IMR-90 (cell line): ENCODE data around the gene ADAM23. TPM values are rescaled to one million over a fixed set of nuclear protein-coding genes. Genes with fewer than 3 reads are reported as not detected.

Experiments used
- ATAC-seq: fragments of 200-7000 bp; cut with Tn5 transposase; 2 replicates; pipeline ENCODE4 v1.9.1; 2020; ENCODE audit warnings: low read depth, mild to moderate bottlenecking, moderate library complexity
- BruUV-seq: library from RNA; stranded (reverse); fragments of 400-500 nt; replicated peaks from 2 replicates; lab custom pipeline; 2021; lab: Mats Ljungman, UMichigan
- CTCF ChIA-PET: fragments of 300-600 bp; formaldehyde crosslinking; extraction: SDS; loops from one replicate; lab custom pipeline; 2021; ENCODE audit warnings: antibody characterized with exemption; lab: Yijun Ruan, JAX
- POLR2A ChIA-PET: fragments of 300-600 bp; sonication (Branson Sonifier 250); formaldehyde crosslinking; loops from one replicate; lab custom pipeline; 2022; ENCODE audit warnings: antibody characterized with exemption; ENCODE audit not compliant: unreplicated experiment; lab: Charles Lee
- DNase-seq: peaks from one replicate; pipeline ENCODE4 v3.0.0; 2013
- H2AFZ ChIP-seq: replicated peaks from 2 replicates; pipeline ENCODE3; 2013; ENCODE audit warnings: low read length, mild to moderate bottlenecking; ENCODE audit not compliant: poor library complexity
- H2AK5ac ChIP-seq: 2 replicates; pipeline ENCODE4 v1.6.1; 2013; ENCODE audit warnings: low read depth, low read length, inconsistent platforms
- H2AK9ac ChIP-seq: replicated peaks from 2 replicates; pipeline ENCODE3; 2013; ENCODE audit warnings: mild to moderate bottlenecking, low read depth, low read length, moderate library complexity; ENCODE audit not compliant: poor library complexity
- H2BK120ac ChIP-seq: 2 replicates; pipeline ENCODE4 v1.6.1; 2013; ENCODE audit warnings: low read depth, low read length, inconsistent platforms
- H2BK15ac ChIP-seq: 3 replicates; pipeline ENCODE4 v1.6.1; 2013; ENCODE audit warnings: low read depth, low read length, inconsistent platforms
- H2BK20ac ChIP-seq: 2 replicates; pipeline ENCODE4 v1.6.1; 2013; ENCODE audit warnings: low read depth, mild to moderate bottlenecking, inconsistent platforms, low read length, moderate library complexity
- H2BK5ac ChIP-seq: 2 replicates; pipeline ENCODE4 v1.6.1; 2013; ENCODE audit warnings: mild to moderate bottlenecking, low read depth, low read length, inconsistent platforms; ENCODE audit not compliant: poor library complexity, severe bottlenecking
- H3K14ac ChIP-seq: replicated peaks from 2 replicates; pipeline ENCODE4 v1.6.1; 2013; ENCODE audit warnings: low read depth, low read length, inconsistent platforms
- H3K18ac ChIP-seq: 2 replicates; pipeline ENCODE4 v1.6.1; 2013; ENCODE audit warnings: low read depth, low read length, control low read depth
- H3K23ac ChIP-seq: 2 replicates; pipeline ENCODE4 v1.6.1; 2013; ENCODE audit warnings: low read depth, low read length, inconsistent platforms
- H3K27ac ChIP-seq: 2 replicates; pipeline ENCODE4 v1.5.1; 2013; ENCODE audit warnings: mild to moderate bottlenecking, control low read depth, low read length; ENCODE audit not compliant: insufficient read depth
- H3K27me3 ChIP-seq: 2 replicates; pipeline ENCODE4 v1.6.1; 2013; ENCODE audit warnings: low read length; ENCODE audit not compliant: control insufficient read depth, insufficient read depth
- H3K36me3 ChIP-seq: 2 replicates; pipeline ENCODE4 v1.6.1; 2013; ENCODE audit warnings: low read length, mixed read lengths; ENCODE audit not compliant: control insufficient read depth, insufficient read depth
- H3K4ac ChIP-seq: 2 replicates; pipeline ENCODE4 v1.6.1; 2013; ENCODE audit warnings: low read depth, low read length, inconsistent platforms
- H3K4me1 ChIP-seq: 2 replicates; pipeline ENCODE4 v1.6.1; 2013; ENCODE audit warnings: low read length, mixed read lengths; ENCODE audit not compliant: control insufficient read depth, insufficient read depth
- H3K4me2 ChIP-seq: 2 replicates; pipeline ENCODE4 v1.6.1; 2013; ENCODE audit warnings: low read depth, mild to moderate bottlenecking, control low read depth, low read length, moderate library complexity
- H3K4me3 ChIP-seq: 2 replicates; pipeline ENCODE4 v1.5.1; 2013; ENCODE audit warnings: low read depth, mild to moderate bottlenecking, control low read depth, low read length, moderate library complexity; ENCODE audit not compliant: insufficient read depth
- H3K56ac ChIP-seq: 2 replicates; pipeline ENCODE4 v1.6.1; 2013; ENCODE audit warnings: low read length, inconsistent platforms; ENCODE audit not compliant: insufficient read depth; ENCODE audit errors: extremely low read depth
- H3K79me1 ChIP-seq, 2 experiments: 2 replicates each; pipeline ENCODE4 v1.6.1; 2013; ENCODE audit warnings: low read length in 2 of 2, inconsistent platforms in 1 of 2, low read depth in 1 of 2
- H3K9ac ChIP-seq: 2 replicates; pipeline ENCODE4 v1.6.1; 2013; ENCODE audit warnings: low read depth, low read length, control low read depth
- H3K9me1 ChIP-seq: 2 replicates; pipeline ENCODE4 v1.6.1; 2013; ENCODE audit warnings: low read length, inconsistent platforms; ENCODE audit not compliant: insufficient read depth
- H3K9me3 ChIP-seq: 2 replicates; pipeline ENCODE4 v1.6.1; 2013; ENCODE audit warnings: low read length; ENCODE audit not compliant: control insufficient read depth, insufficient read depth
- H4K20me1 ChIP-seq: 2 replicates; pipeline ENCODE4 v1.6.1; 2013; ENCODE audit warnings: low read length, inconsistent platforms; ENCODE audit not compliant: insufficient read depth
- H4K5ac ChIP-seq: 2 replicates; pipeline ENCODE4 v1.6.1; 2013; ENCODE audit warnings: mild to moderate bottlenecking, low read depth, low read length, control low read depth
- H4K8ac ChIP-seq, 2 experiments: 2 replicates each; pipeline ENCODE4 v1.6.1; 2013; ENCODE audit warnings: low read depth in 2 of 2, low read length in 2 of 2, control low read depth in 1 of 2, inconsistent platforms in 1 of 2
- H4K91ac ChIP-seq: 2 replicates; pipeline ENCODE4 v1.6.1; 2013; ENCODE audit warnings: low read depth, low read length, inconsistent platforms; ENCODE audit not compliant: insufficient read depth
- RCOR1 ChIP-seq: IDR thresholded peaks from 2 replicates; pipeline ENCODE4 v1.6.1; 2012; ENCODE audit warnings: mild to moderate bottlenecking, low read length, improper control_type of control experiment; ENCODE audit not compliant: insufficient replicate concordance
- RFX5 ChIP-seq: IDR thresholded peaks from 2 replicates; pipeline ENCODE4 v1.8.0; 2012; ENCODE audit warnings: low read depth, mild to moderate bottlenecking, low read length, moderate library complexity
- SMC3 ChIP-seq: fragments of 150-350 bp; IDR thresholded peaks from 2 replicates; pipeline ENCODE4 v1.6.1; 2016; ENCODE audit warnings: low read depth, mild to moderate bottlenecking, antibody characterized with exemption, low read length, moderate library complexity
- WGBS, 2 experiments: methylation state at CpG; one replicate each; pipeline versions ENCODE4 v1.1.5 to v1.1.7; 2013; ENCODE audit warnings: missing lambda C conversion rate in 2 of 2; ENCODE audit not compliant: insufficient read length in 1 of 2; ENCODE audit errors: extremely low coverage in 2 of 2; 5-methylcytosine and 5-hydroxymethylcytosine counted together
- dilution Hi-C: fragments of 300-500 bp; cut with HindIII; formaldehyde crosslinking; loops from one replicate; pipeline ENCODE4 v1.14.3; 2018; ENCODE audit warnings: low sequenced_read_pairs; ENCODE audit not compliant: unreplicated experiment
- in situ Hi-C: fragments of 300-500 bp; cut with MboI; formaldehyde crosslinking; loops from 3 replicates; pipeline ENCODE4 v1.14.3; 2019; ENCODE audit warnings: low sequenced_read_pairs, inconsistent platforms, mixed read lengths
- intact Hi-C: fragments of 100-400 bp; cut with micrococcal nuclease; formaldehyde crosslinking; loops from 2 replicates; pipeline ENCODE4 v1.10.0; 2022
- polyA plus RNA-seq, 3 experiments: library from polyadenylated mRNA; depleted of rRNA; stranded (reverse); fragments of >200 nt; gene quantifications; 2 replicates each; pipeline ENCODE4 v1.2.3, GENCODE V29; 2012; ENCODE audit warnings: low replicate concordance in 1 of 3
- total RNA-seq: library from RNA; depleted of rRNA; stranded (reverse); fragments of >200 nt; gene quantifications from 2 replicates; pipeline ENCODE4 v1.2.3, GENCODE V29; 2012
- TF ChIP-seq, protein P1 (sequence below): fragments of 150-350 bp; IDR thresholded peaks from 2 replicates; pipeline ENCODE4 v1.6.1; 2016; ENCODE audit warnings: low read depth, mild to moderate bottlenecking, low read length, moderate library complexity, borderline replicate concordance

The ADAM23 gene
- total and polyA plus RNA-seq, 2 of the 4 experiments (the other 2 are of a cell fraction) = 2.9 to 10.3 TPM

GRCh38 chr2:206615417-206616089, 172.2 kb downstream of the ADAM23 start:
- Histone ChIP-seq H2AFZ (no peak overlapping the region), H4K5ac (no peak overlapping the region), H3K9me3 (no peaks in the 10 kb centered on the region), H2BK120ac (no peak overlapping the region), H3K18ac (no peak overlapping the region), H3K9me1 (no peaks in the 10 kb centered on the region; the same call in 1 of the 2 replicates), H3K4me1 (peaks cover 4% of the 10 kb centered on the region; the same call in 1 of the 2 replicates), H3K14ac (no peak overlapping the region), H3K23ac (no peak overlapping the region), H3K4ac (no peak overlapping the region), H3K27ac (no peak overlapping the region), H3K27me3 (no peaks in the 10 kb centered on the region), H3K9ac (no peak overlapping the region), H3K4me2 (no peak overlapping the region), H4K91ac (no peak overlapping the region), H4K8ac (no peak overlapping the region), H2BK20ac (no peak overlapping the region), H2AK5ac (no peak overlapping the region), H3K4me3 (no peak overlapping the region), H2BK5ac (no peak overlapping the region), H3K79me1 (no peaks in the 10 kb centered on the region), H3K36me3 (no peaks in the 10 kb centered on the region), H2AK9ac (no peak overlapping the region), H3K56ac (no peak overlapping the region), H2BK15ac (no peak overlapping the region), H4K20me1 (no peaks in the 10 kb centered on the region)
- dilution Hi-C loops = no loop called here
- no TSS peak for BruUV-seq
- ChIA-PET POLR2A (no interaction called here), CTCF (no interaction called here)
- WGBS, 2 experiments = 80% methylated on average over 1 of the region's 7 CpGs; no CpG with 5 or more reads in 1 of the 2 experiments
- in situ Hi-C loops = no loop called here
- no peak for TF ChIP-seq SMC3
- TF ChIP-seq, protein P1, sequence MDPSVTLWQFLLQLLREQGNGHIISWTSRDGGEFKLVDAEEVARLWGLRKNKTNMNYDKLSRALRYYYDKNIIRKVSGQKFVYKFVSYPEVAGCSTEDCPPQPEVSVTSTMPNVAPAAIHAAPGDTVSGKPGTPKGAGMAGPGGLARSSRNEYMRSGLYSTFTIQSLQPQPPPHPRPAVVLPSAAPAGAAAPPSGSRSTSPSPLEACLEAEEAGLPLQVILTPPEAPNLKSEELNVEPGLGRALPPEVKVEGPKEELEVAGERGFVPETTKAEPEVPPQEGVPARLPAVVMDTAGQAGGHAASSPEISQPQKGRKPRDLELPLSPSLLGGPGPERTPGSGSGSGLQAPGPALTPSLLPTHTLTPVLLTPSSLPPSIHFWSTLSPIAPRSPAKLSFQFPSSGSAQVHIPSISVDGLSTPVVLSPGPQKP = no peak
- TF ChIP-seq RCOR1 = no peak
- no peak for TF ChIP-seq RFX5
- ATAC-seq = no peak
- no peak for DNase-seq
- intact Hi-C loops = no loop called here
